GM21619 (cell line): ENCODE measurements around the gene CHAC1.
"Not testable (repeated sequence)": the region's sequence is repeated elsewhere in the genome, so short reads cannot be mapped to it uniquely, and the experiment has no call there.

Source experiments
- ATAC-seq: cut with Tn5 transposase; IDR thresholded peaks from one replicate; pipeline ENCODE4 v1.9.1; 2021; ENCODE audit not compliant: unreplicated experiment

Gene CHAC1

GRCh38 chr15:40936709-40937666 is 16.3 kb upstream of the CHAC1 start:
- ATAC-seq = no peak

GRCh38 chr15:40937762-40938535 is 15.3 kb upstream of the CHAC1 start:
- ATAC-seq = no peak

DNA sequence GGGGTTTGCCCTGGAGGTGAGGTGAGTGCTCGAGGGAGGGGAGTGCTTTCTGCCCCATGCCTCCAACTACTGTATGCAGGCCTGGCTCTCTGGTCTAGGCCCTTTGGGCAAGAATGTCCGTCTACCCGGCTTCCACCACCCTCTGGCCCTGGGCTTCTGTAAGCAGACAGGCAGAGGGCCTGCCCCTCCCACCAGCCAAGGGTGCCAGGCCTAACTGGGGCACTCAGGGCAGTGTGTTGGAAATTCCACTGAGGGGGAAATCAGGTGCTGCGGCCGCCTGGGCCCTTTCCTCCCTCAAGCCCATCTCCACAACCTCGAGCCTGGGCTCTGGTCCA is 14.8 kb upstream of the CHAC1 start:
- no peak for ATAC-seq

GRCh38 chr15:40940296-40940801 is 12.9 kb upstream of the CHAC1 start:
- ATAC-seq = no peak

DNA sequence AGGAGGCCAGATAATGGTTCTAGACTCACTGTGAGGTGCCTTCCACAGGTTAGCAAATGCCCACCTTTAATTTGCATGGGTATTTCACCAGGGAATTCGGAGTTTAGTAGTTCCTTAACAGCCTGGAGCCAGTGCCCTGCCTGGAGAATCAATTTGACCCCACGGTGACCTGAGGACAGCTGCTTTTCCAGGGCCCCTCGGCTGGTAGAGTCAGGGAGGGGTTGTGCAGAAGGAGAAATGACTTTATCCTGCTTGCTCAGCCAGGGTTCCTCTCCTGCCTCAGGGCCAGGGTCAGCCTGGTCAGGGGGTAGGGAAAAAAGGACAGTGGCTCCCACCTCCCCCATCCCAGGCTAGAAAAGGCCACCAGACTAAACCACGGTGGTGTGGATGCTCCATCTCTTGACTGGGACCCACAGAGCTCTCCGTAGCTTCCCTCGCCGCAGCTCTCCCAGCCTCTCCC is 12.2 kb upstream of the CHAC1 start:
- ATAC-seq = no peak

DNA sequence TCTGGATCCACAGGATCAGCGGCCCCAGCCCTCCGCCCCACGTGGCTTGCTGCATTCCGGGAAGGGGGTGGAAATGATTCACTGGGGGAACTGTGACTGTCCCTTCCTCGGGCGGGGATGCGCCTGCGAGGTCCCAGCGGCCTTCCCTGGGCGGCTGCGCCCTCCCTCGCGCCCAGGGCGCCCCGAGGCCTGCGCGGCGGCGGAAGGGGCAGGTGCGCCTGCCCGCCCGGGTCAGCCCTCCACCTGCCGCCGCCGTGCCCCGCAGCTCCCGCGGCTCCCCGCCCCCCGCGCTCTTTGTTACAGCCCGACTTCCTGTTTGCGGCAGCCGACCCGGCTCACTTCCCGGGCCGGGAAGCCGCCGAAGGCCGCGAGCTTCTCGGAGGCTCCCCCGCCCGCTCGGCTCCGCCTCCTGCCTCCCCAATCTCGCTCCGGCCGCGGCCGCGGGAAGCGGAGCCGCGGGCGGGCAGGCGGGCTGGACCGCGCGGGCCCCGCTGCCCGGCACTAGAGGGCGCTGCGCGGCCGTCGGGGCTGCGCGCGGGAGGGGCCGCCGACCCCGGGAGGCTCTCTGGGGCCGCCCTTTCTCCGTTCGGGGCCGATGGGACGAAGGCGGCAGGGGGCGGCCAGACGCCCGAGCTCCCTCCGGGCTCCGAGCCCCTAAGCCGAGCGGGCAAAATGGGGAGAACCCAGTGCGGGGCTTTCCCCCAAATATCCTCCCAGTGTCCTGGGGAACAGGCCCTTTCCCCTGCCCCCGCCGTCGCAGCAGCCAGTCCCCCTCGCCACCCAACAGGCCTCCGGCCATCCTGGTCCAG is 11.5 kb upstream of the CHAC1 start:
- ATAC-seq = peak; percentile 55

DNA sequence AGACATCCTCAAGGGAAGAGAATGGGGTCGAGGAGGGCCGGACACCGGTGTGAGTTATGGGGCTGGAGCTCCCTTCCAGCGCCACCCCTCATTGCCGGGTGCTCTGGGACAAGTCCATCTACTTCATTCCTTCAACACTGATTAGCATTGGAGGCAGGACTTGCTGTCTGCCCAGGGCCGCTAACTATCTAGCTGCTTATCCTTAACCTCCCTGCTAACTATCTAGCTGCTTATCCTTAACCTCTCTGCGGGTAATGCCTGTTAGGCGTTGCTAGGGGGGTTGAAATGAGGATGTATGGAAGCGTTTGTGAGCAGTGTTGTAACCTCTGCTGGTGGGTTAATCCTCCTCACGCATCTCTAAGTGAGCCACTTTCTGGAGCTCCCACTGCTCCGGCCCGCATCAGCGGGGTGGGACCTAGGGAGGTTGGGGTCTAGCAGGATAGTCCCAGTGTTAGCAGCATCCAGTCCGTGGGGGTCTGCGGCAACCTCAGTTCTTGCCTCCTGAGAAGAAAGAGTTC is 10.9 kb upstream of the CHAC1 start:
- peak; percentile 1 for ATAC-seq

GRCh38 chr15:40942878-40943277 is 10.4 kb upstream of the CHAC1 start:
- ATAC-seq = no peak

- ATAC-seq = no peak
These were observed 9.4 kb upstream of the CHAC1 start for GRCh38 chr15:40943764-40944365.

DNA sequence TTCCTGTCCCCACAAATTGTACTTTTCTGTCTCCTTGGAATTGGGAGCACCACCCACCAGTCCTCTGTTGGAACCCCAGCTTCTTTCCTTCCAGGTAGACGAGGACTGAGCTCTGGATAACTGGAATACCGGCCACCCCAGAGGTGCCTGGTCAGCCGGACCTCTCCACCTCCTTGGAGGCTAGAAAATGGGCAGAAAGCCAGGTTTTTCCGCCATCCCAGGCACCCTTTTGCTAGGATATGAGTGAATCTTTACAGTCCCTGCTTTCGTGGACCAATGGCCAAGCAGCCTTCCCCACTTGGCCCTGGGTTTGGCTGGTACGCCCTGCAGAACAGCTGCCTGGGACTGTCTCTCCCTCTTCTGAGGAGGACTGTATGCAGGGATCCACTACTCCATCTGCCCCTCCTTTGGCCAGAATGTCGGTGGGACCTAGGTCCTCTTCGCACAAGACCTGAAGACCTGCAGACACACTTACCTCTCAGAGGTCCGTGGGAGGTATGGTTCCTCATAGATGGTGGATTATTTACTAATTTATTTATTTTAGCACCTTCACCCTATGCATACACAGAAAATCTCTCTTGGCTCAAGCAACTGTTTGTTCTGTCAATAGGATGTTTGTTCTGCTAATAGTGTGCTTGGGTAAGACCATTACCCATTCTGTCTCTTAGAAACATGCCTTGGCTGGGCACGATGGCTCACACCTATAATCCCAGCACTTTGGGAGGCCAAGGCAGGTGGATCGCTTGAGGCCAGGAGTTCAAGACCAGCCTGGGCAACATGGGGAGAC is 8.6 kb upstream of the CHAC1 start:
- ATAC-seq = no peak

DNA sequence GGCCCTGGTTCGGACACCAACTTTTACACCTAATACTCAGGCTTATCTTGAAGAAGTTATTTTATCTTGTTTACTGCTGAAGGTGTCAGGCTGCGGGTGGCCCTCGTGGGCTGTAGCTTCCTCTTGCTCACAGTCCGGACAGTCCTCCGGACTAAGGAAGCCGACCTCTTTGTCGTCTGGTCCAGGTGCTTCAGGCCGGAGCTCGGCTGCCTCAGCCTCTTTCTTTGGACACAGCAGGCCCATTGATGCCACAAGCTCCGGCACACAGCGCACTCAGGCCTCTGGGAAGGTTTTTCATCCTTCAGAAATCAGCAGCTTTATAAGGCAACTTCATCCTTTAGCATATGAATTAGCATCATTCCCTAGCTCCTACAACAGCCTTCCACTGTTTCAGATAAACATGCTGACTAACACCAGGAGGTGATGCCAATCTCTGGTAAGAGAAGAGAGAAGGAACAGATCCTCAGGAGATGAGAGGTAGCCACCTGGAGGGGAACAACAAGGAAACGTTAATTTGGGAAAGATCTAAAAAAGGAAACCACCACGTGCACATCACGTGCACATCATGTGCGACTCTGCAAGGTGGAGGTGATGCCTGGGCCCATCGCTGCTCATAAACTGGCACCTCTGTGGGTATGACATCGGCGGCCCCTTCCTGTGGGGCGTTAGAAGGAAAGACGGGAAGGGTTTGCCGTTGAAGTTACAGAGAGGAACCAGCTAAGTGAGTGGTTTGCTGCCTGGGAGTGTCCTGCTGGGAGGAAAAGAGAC is 4.4 kb upstream of the CHAC1 start:
- ATAC-seq = no peak

GRCh38 chr15:40949756-40950207 is 3.5 kb upstream of the CHAC1 start:
- ATAC-seq = no peak

GRCh38 chr15:40951764-40952163 is 1.5 kb upstream of the CHAC1 start:
- no peak for ATAC-seq

DNA sequence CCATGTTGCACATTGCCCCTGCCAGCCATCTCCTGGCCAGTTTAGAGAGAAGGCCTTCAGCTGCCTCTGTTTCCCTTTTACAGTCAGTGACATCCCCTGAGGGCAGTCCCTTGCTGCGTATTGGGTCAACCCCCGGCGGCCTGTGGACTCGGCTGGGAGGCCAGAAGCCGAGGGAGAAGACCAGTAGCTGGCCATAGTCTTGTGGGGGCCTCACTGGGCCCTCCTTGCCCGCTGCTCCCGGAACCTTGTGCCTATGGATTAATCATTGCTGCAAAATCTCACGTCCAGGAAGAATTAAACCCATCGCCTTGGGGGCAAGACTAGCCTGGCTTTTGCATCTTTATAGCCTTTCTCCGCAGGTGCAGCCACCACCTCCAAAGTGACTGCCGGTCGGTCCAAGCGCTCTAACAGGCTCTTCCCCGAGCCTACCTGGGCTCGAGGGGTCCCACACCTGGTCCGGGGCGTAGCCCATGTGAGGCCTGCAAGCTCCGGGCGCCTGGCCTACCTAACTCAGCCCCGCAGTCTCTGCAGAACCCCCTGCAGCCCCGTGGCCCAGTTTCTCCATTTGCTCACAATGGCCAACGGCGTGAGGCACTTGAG is 870 bp upstream of the CHAC1 start:
- no peak for ATAC-seq

DNA sequence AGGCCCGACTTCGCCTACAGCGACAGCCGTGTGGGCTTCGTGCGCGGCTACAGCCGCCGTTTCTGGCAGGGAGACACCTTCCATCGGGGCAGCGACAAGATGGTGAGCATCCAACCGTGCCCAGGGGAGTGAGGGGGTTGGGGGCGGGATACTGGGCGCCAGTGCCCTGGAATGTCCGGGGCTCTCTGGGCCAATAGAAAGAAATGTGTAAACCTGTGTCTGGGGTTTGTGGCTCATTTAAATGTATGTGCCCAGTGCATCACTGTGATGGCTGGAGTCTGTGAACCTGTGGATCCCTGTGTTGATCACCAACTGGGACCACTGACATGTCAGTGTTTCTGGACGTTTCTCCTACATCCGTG is 423 bp downstream of the CHAC1 start:
- ATAC-seq = no peak

DNA sequence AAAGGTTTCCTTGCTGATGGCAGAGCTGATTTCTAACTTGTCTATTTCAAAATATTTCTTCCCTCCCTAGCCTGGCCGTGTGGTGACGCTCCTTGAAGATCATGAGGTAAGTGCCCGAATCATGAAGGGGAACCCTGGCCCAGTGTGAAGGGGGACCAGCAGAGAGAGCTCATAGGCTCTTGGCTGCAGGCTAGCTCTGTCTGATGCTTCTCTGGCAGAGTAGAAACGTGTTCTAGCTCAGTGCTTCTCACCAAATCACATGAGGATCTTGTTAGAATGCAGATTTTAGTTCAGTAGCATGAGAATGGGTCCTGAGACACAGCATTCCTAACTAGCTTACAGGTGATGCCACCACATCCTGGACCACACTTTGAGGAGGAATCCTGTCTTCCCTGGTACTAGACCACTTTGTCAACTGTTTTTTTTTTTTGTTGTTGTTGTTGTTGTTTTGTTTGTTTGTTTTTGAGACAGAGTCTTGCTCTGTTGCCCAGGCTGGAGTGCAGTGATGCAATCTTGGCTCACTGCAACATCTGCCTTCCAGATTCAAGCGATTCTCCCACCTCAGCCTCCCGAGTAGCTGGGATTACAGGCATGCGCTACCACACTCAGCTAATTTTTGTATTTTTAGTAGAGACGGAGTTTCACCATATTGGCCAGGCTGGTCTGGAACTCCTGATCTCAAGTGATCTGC is 1.0 kb downstream of the CHAC1 start:
- not testable (repeated sequence) for ATAC-seq

DNA sequence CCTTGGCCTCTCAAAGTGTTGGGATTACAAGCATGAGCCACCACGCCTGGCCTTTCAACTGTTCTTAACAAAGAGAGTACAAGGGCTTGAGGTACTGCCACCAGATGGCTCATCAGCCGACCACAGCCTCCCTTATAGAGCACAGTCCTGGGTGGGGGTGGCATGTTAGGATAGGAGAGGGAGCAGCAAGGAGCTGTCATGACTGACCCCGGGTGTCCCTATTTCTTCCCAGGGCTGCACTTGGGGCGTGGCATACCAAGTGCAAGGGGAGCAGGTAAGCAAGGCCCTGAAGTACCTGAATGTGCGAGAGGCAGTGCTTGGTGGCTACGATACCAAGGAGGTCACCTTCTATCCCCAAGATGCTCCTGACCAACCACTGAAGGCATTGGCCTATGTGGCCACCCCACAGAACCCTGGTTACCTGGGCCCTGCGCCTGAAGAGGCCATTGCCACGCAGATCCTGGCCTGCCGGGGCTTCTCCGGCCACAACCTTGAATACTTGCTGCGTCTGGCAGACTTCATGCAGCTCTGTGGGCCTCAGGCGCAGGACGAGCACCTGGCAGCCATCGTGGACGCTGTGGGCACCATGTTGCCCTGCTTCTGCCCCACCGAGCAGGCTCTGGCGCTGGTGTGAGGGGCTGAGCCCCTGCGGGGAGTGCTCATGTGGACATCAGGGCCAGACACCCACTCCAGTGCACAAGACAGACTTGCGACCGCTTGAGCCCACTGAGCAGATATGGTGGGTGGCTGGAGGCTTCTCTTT is 2.1 kb downstream of the CHAC1 start:
- ATAC-seq = no peak
